ENCODE results near the gene PNPLA7. TPM values are rescaled to one million over a fixed set of nuclear protein-coding genes. Genes with fewer than 3 reads are reported as not detected.
"Not testable (repeated sequence)": the region's sequence is repeated elsewhere in the genome, so short reads cannot be mapped to it uniquely, and the experiment has no call there.

The PNPLA7 gene
- total RNA-seq, 4 donors from 2014 or later: 16.0 to 95.4 (median 24.9) TPM

DNA sequence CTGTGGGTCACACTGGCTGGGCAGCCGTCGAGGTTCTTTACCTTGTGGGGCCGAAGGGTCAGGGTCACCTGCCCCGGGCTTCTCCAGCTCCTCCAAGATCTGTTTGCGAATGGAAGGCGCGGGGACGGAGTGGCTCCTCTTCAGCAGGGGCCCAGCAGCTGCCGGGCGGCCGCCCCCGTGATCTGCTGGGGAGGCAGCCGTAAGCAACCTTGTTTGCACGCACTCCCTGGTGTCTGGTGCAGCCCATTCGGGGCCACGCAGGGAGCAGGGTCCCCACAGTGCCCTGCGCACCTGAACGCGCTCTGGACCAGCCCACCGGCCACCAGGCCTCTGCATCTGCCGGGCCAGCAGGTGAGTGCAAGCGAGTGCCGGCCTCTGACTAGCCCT lies 34.9 kb downstream of the PNPLA7 start:
- intact Hi-C loops (cut with DNase I; ENCODE audit: low total_unique reads) (no loop called here), in situ Hi-C loops (cut with MboI; ENCODE audit: low pct_ligation_motif_present in 1 of 4, low pct_unique_long_range_greater_than_20kb in 1 of 4, low sequenced_read_pairs in 3 of 4) (no loop called here)
- Histone ChIP-seq H3K36me3 (no peaks in the 10 kb centered on the region), H3K9me3 (no peaks in the 10 kb centered on the region), H3K27ac (no peak overlapping the region), H3K4me3 (no peak overlapping the region), H3K4me1 (no peaks in the 10 kb centered on the region), H3K27me3 (no peaks in the 10 kb centered on the region)
- WGBS, 2 donors (ENCODE audit: low coverage in 1 of 2): 91% methylated on average over 18 of the region's 23 CpGs; no CpG with 5 or more reads in 1 of the 2 donors
- TF ChIP-seq POLR2AphosphoS5 (IDR thresholded peaks at IDR 0.05) (no peak), EP300 (IDR thresholded peaks at IDR 0.05; ENCODE audit: low read depth) (no peak), POLR2A (IDR thresholded peaks at IDR 0.05) (no peak)
- TF ChIP-seq, protein P1, sequence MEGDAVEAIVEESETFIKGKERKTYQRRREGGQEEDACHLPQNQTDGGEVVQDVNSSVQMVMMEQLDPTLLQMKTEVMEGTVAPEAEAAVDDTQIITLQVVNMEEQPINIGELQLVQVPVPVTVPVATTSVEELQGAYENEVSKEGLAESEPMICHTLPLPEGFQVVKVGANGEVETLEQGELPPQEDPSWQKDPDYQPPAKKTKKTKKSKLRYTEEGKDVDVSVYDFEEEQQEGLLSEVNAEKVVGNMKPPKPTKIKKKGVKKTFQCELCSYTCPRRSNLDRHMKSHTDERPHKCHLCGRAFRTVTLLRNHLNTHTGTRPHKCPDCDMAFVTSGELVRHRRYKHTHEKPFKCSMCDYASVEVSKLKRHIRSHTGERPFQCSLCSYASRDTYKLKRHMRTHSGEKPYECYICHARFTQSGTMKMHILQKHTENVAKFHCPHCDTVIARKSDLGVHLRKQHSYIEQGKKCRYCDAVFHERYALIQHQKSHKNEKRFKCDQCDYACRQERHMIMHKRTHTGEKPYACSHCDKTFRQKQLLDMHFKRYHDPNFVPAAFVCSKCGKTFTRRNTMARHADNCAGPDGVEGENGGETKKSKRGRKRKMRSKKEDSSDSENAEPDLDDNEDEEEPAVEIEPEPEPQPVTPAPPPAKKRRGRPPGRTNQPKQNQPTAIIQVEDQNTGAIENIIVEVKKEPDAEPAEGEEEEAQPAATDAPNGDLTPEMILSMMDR (IDR thresholded peaks at IDR 0.05): no peak
- DNase-seq: no peak

DNA sequence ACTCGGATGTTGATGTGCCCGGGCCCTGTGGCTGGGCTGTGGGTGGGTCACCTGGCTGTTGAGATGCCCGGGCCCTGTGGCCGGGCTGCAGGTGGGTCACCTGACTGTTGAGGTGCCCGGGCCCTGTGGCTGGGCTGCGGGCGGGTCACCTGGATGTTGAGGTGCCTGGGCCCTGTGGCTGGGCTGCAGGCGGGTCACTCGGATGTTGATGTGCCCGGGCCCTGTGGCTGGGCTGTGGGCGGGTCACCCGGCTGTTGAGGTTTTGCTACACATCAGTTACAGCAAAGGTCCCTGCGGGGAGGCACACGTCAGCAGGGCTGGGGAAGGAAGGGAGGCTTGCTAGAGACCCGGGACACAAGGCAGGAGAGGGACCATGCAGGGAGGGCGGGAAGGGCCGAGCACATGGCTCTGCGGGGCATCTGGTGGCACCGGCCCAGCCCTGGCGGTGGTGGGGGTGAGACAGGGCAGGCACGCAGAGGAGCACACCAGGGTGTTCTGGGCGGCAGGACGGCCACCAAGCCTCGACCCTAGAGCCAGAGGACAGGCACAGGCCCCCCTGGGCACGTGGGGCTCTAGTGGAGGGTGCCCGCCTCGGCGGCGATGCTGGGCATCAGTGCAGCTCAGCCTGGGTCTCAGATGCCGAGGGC lies 35.4 kb downstream of the PNPLA7 start:
- WGBS, 2 donors (ENCODE audit: low coverage in 1 of 2): 89% methylated on average over 24 of the region's 30 CpGs; no CpG with 5 or more reads in 1 of the 2 donors
- no peak for DNase-seq
- no peak for TF ChIP-seq POLR2AphosphoS5 (IDR thresholded peaks at IDR 0.05)
- no peak for TF ChIP-seq EP300 (IDR thresholded peaks at IDR 0.05; ENCODE audit: low read depth)
- TF ChIP-seq POLR2A (IDR thresholded peaks at IDR 0.05): no peak
- TF ChIP-seq, protein P1 (IDR thresholded peaks at IDR 0.05): no peak
- Histone ChIP-seq H3K4me1 (no peaks in the 10 kb centered on the region), H3K9me3 (no peaks in the 10 kb centered on the region), H3K36me3 (no peaks in the 10 kb centered on the region), H3K27ac (no peak overlapping the region), H3K4me3 (no peak overlapping the region), H3K27me3 (no peaks in the 10 kb centered on the region)
- intact Hi-C loops (cut with DNase I; ENCODE audit: low total_unique reads) (no loop called here), in situ Hi-C loops (cut with MboI; ENCODE audit: low pct_ligation_motif_present in 1 of 4, low pct_unique_long_range_greater_than_20kb in 1 of 4, low sequenced_read_pairs in 3 of 4) (no loop called here)

DNA sequence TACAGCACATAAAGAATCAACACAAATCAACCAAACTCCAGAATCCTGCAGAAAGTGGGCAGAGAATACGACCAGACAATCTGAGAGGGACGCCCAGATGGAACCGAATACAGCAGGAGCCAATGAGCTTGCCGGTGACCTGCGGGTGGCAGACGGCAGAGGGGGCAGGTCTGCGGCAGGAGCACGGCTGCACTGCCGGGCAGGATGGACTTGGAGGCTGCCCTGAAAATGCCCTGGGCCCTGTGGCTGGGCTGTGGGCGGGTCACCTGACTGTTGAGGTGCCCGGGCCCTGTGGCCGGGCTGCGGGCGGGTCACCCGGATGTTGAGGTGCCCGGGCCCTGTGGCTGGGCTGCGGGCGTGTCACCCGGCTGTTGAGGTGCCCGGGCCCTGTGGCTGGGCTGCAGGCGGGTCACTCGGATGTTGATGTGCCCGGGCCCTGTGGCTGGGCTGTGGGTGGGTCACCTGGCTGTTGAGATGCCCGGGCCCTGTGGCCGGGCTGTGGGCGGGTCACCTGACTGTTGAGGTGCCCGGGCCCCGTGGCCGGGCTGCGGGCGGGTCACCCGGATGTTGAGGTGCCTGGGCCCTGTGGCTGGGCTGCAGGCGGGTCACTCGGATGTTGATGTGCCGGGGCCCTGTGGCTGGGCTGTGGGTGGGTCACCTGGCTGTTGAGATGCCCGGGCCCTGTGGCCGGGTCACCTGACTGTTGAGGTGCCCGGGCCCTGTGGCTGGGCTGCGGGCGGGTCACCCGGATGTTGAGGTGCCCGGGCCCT lies 36.2 kb downstream of the PNPLA7 start:
- peak; percentile 36 for DNase-seq

DNA sequence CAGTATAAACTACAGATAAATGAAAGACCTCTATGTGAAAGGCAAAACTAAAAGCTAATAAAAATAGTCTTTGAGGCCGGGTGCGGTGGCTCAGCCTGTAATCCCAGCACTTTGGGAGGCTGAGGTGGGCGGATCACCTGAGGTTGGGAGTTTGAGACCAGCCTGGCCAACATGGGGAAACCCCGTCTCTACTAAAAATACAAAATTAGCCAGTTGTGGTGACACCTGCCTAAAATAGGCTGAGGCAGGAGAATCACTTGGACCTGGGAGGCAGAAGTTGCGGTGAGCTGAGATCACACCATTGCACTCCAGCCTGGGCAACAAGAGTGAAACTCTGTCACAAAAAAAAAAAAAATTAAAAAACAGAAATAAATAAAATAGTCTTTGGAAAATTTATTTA lies 37.1 kb downstream of the PNPLA7 start:
- intact Hi-C loops (cut with DNase I; ENCODE audit: low total_unique reads); H3K4me1 ChIP-seq; in situ Hi-C loops (cut with MboI; ENCODE audit: low pct_ligation_motif_present in 1 of 4, low pct_unique_long_range_greater_than_20kb in 1 of 4, low sequenced_read_pairs in 3 of 4); DNase-seq; H3K27me3 ChIP-seq; H3K9me3 ChIP-seq; H3K27ac ChIP-seq; H3K36me3 ChIP-seq; H3K4me3 ChIP-seq: not testable (repeated sequence)
- 79 to 100% methylated on average over 2 to 5 of the region's 5 CpGs for WGBS, 2 donors (ENCODE audit: low coverage in 1 of 2)

More for the DNA sequence above, 36.2 kb downstream of the PNPLA7 start:
- in situ Hi-C loops (cut with MboI; ENCODE audit: low pct_ligation_motif_present in 1 of 4, low pct_unique_long_range_greater_than_20kb in 1 of 4, low sequenced_read_pairs in 3 of 4); H3K4me1 ChIP-seq; H3K27me3 ChIP-seq; H3K36me3 ChIP-seq; intact Hi-C loops (cut with DNase I; ENCODE audit: low total_unique reads); H3K4me3 ChIP-seq; H3K9me3 ChIP-seq: not testable (repeated sequence)
- peak overlapping the region in 2 of 4 donors; percentile 1 to 13 for H3K27ac ChIP-seq
- WGBS, 2 donors (ENCODE audit: low coverage in 1 of 2): 62% methylated on average over 20 of the region's 42 CpGs; no CpG with 5 or more reads in 1 of the 2 donors

DNA sequence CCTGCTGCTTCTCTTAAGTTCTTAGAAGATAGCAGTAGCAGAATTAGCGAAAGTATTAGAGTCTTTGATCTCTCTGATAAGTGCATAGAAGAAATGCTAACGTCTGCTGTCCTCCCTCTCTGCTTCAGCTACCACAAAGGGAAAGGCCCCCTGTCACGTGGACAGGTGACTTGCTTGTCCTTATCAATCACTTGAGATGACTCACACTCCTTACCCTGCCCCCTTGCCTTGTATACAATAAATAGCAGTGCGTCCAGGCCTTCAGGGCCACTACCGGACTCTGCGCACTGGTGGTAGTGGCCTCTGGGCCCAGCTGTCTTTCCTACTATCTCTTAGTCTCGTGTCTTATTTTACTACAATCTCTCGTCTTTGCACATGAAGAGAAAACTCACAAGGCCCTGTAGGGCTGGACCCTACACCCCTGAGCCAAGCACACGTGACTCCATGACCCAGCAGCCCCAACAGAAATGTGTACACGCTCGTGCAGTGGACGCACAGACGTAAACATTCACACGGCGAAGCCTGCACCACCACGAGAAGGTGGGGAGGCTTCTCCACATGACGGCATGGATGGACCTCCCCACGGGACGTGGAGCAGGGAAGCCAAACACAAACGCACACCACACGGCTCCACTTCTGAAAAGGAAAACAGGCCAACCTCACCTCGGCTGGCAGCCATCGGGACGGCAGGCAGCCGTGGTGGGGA lies 38.3 kb downstream of the PNPLA7 start:
- Histone ChIP-seq H3K36me3 (no peaks in the 10 kb centered on the region), H3K4me3 (no peak overlapping the region), H3K27me3 (no peaks in the 10 kb centered on the region), H3K4me1 (no peaks in the 10 kb centered on the region), H3K27ac (no peak overlapping the region), H3K9me3 (no peaks in the 10 kb centered on the region)
- no peak for DNase-seq
- 86 to 100% methylated on average over 4 to 25 of the region's 25 CpGs for WGBS, 2 donors (ENCODE audit: low coverage in 1 of 2)
- TF ChIP-seq, protein P1 (IDR thresholded peaks at IDR 0.05): no peak
- no peak for TF ChIP-seq POLR2AphosphoS5 (IDR thresholded peaks at IDR 0.05)
- no peak for TF ChIP-seq EP300 (IDR thresholded peaks at IDR 0.05; ENCODE audit: low read depth)
- no peak for TF ChIP-seq POLR2A (IDR thresholded peaks at IDR 0.05)
- in situ Hi-C loops (cut with MboI; ENCODE audit: low pct_ligation_motif_present in 1 of 4, low pct_unique_long_range_greater_than_20kb in 1 of 4, low sequenced_read_pairs in 3 of 4): no loop called here
- intact Hi-C loops (cut with DNase I; ENCODE audit: low total_unique reads): no loop called here

DNA sequence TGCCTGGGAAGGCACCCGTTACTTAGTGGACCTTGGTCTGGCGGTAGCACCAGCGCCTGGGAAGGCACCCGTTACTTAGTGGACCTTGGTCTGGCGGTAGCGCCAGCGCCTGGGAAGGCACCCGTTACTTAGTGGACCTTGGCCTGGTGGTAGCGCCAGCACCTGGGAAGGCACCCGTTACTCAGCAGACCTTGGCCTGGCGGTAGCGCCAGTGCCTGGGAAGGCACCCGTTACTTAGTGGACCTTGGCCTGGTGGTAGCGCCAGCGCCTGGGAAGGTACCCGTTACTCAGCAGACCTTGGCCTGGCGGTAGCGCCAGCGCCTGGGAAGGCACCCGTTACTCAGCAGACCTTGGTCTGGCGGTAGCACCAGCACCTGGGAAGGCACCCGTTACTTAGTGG lies 39.1 kb downstream of the PNPLA7 start:
- not testable (repeated sequence) for DNase-seq
- WGBS, 2 donors (ENCODE audit: low coverage in 1 of 2): 91% methylated on average over 22 of the region's 22 CpGs; no CpG with 5 or more reads in 1 of the 2 donors

More for the DNA sequence above, 39.1 kb downstream of the PNPLA7 start:
- H3K27me3 ChIP-seq; H3K9me3 ChIP-seq; in situ Hi-C loops (cut with MboI; ENCODE audit: low pct_ligation_motif_present in 1 of 4, low pct_unique_long_range_greater_than_20kb in 1 of 4, low sequenced_read_pairs in 3 of 4); H3K27ac ChIP-seq; intact Hi-C loops (cut with DNase I; ENCODE audit: low total_unique reads); H3K4me1 ChIP-seq; H3K36me3 ChIP-seq; H3K4me3 ChIP-seq: not testable (repeated sequence)

Measured in transverse colon (tissue), 4 donors.